ENCODE measurements around the gene TRDN. TPM values are rescaled to one million over a fixed set of nuclear protein-coding genes. Genes with fewer than 3 reads are reported as not detected.
"Not testable (repeated sequence)": the region's sequence is repeated elsewhere in the genome, so short reads cannot be mapped to it uniquely, and the experiment has no call there.

The TRDN gene
- total and polyA plus RNA-seq, 2 experiments from 2014 or later: 0.10 to 0.48 TPM

GRCh38 chr6:123564361-123564760, 72.4 kb downstream of the TRDN start:
- H4K20me1 ChIP-seq (ENCODE audit: insufficient read depth, poor library complexity, severe bottlenecking): no peaks in the 10 kb centered on the region
- no peaks in the 10 kb centered on the region for H3K9me3 ChIP-seq (ENCODE audit: low read depth)
- no peak for TF ChIP-seq EZH2 (IDR thresholded peaks at IDR 0.05; ENCODE audit: borderline replicate concordance)
- TF ChIP-seq, protein P1, sequence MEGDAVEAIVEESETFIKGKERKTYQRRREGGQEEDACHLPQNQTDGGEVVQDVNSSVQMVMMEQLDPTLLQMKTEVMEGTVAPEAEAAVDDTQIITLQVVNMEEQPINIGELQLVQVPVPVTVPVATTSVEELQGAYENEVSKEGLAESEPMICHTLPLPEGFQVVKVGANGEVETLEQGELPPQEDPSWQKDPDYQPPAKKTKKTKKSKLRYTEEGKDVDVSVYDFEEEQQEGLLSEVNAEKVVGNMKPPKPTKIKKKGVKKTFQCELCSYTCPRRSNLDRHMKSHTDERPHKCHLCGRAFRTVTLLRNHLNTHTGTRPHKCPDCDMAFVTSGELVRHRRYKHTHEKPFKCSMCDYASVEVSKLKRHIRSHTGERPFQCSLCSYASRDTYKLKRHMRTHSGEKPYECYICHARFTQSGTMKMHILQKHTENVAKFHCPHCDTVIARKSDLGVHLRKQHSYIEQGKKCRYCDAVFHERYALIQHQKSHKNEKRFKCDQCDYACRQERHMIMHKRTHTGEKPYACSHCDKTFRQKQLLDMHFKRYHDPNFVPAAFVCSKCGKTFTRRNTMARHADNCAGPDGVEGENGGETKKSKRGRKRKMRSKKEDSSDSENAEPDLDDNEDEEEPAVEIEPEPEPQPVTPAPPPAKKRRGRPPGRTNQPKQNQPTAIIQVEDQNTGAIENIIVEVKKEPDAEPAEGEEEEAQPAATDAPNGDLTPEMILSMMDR (IDR thresholded peaks at IDR 0.05; ENCODE audit: poor library complexity): no peak
- no peak for TF ChIP-seq EZH2phosphoT487 (IDR thresholded peaks at IDR 0.05; ENCODE audit: low read depth, severe bottlenecking, unreplicated experiment)
- H3K4me3 ChIP-seq: no peak overlapping the region
- no peaks in the 10 kb centered on the region for H3K9me2 ChIP-seq (replicated peaks; ENCODE audit: insufficient read depth)
- no peak for DNase-seq (ENCODE audit: low spot score)
- H3K4me2 ChIP-seq: no peak overlapping the region
- H3K79me2 ChIP-seq: no peaks in the 10 kb centered on the region
- no peak overlapping the region for H3K27ac ChIP-seq
- no peaks in the 10 kb centered on the region for H3K4me1 ChIP-seq (ENCODE audit: insufficient read depth)
- no peaks in the 10 kb centered on the region for H3K27me3 ChIP-seq
- no peak overlapping the region for H2AFZ ChIP-seq
- 54% methylated on average over 3 of the region's 3 CpGs for WGBS (ENCODE audit: low lambda C conversion rate, missing lambda C conversion rate)
- H3K36me3 ChIP-seq (replicated peaks; ENCODE audit: insufficient read depth, low read depth): no peaks in the 10 kb centered on the region

DNA sequence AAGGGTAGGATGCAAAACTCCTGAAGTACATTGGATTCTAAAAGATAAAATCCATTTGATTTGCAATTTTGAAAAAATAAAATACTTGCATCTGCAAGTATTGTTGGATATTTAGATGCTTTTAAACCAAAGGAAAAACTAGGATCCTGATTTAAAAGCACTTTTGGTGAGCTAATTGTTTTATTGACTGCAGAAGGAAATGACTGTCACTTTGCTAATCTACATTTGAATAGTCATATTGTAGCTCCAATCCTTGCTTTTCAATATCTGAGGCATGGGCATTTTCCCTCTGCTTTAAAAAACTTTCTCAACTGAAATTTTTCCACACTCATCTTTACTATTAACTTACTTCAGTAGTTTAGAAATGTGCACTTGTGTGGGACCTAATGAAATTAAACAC, 74.1 kb downstream of the TRDN start:
- Histone ChIP-seq H3K4me1 (ENCODE audit: insufficient read depth) (no peaks in the 10 kb centered on the region), H3K9me2 (replicated peaks; ENCODE audit: insufficient read depth) (no peaks in the 10 kb centered on the region), H3K4me3 (no peak overlapping the region), H2AFZ (no peak overlapping the region), H3K79me2 (no peaks in the 10 kb centered on the region), H3K9me3 (ENCODE audit: low read depth) (no peaks in the 10 kb centered on the region), H3K4me2 (no peak overlapping the region), H3K27ac (no peak overlapping the region), H4K20me1 (ENCODE audit: insufficient read depth, poor library complexity, severe bottlenecking) (no peaks in the 10 kb centered on the region), H3K27me3 (no peaks in the 10 kb centered on the region), H3K36me3 (replicated peaks; ENCODE audit: insufficient read depth, low read depth) (no peaks in the 10 kb centered on the region)
- no peak for DNase-seq (ENCODE audit: low spot score)
- TF ChIP-seq EZH2 (IDR thresholded peaks at IDR 0.05; ENCODE audit: borderline replicate concordance) (no peak), EZH2phosphoT487 (IDR thresholded peaks at IDR 0.05; ENCODE audit: low read depth, severe bottlenecking, unreplicated experiment) (no peak)
- TF ChIP-seq, protein P1 (IDR thresholded peaks at IDR 0.05; ENCODE audit: poor library complexity): no peak

- Histone ChIP-seq H3K9me3 (ENCODE audit: low read depth) (no peaks in the 10 kb centered on the region), H3K4me3 (no peak overlapping the region), H4K20me1 (ENCODE audit: insufficient read depth, poor library complexity, severe bottlenecking) (no peaks in the 10 kb centered on the region), H3K79me2 (no peaks in the 10 kb centered on the region), H2AFZ (no peak overlapping the region), H3K4me2 (no peak overlapping the region), H3K36me3 (replicated peaks; ENCODE audit: insufficient read depth, low read depth) (no peaks in the 10 kb centered on the region), H3K4me1 (ENCODE audit: insufficient read depth) (no peaks in the 10 kb centered on the region), H3K9me2 (replicated peaks; ENCODE audit: insufficient read depth) (no peaks in the 10 kb centered on the region), H3K27ac (no peak overlapping the region), H3K27me3 (no peaks in the 10 kb centered on the region)
- TF ChIP-seq, protein P1 (IDR thresholded peaks at IDR 0.05; ENCODE audit: poor library complexity): no peak
- no peak for TF ChIP-seq EZH2phosphoT487 (IDR thresholded peaks at IDR 0.05; ENCODE audit: low read depth, severe bottlenecking, unreplicated experiment)
- TF ChIP-seq EZH2 (IDR thresholded peaks at IDR 0.05; ENCODE audit: borderline replicate concordance): no peak
- DNase-seq (ENCODE audit: low spot score): no peak
- WGBS (ENCODE audit: low lambda C conversion rate, missing lambda C conversion rate): 100% methylated on average over 1 of the region's 1 CpG
Measured at GRCh38 chr6:123562264-123562663, 74.5 kb downstream of the TRDN start.

- H3K4me3 ChIP-seq: not testable (repeated sequence)
Measured at GRCh38 chr6:123559816-123560215, 76.9 kb downstream of the TRDN start.

DNA sequence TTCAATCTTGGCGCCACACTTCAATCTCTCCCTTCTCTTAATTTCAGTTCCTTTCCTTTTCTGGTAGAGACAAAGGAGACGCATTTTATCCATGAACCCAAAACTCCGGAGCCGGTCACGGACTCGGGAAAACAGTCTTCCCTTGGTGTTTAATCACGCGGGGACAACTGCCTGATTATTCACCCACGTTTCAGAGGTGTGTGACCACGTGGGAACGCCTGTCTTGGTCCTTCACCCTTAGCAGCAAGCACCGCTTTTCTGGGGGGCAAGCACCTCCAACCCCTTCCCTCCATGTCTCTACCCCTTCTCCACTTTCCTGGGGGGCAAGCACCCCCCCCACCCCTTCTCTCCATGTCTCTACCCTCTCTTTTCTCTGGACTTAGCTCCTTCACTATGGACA, 79.3 kb downstream of the TRDN start:
- 96% methylated on average over 10 of the region's 12 CpGs for WGBS (ENCODE audit: low lambda C conversion rate, missing lambda C conversion rate)
- H3K79me2 ChIP-seq; H3K36me3 ChIP-seq (replicated peaks; ENCODE audit: insufficient read depth, low read depth); DNase-seq (ENCODE audit: low spot score); H3K4me2 ChIP-seq; H2AFZ ChIP-seq; H3K4me3 ChIP-seq; H3K27me3 ChIP-seq; H3K27ac ChIP-seq; H3K4me1 ChIP-seq (ENCODE audit: insufficient read depth); H3K9me2 ChIP-seq (replicated peaks; ENCODE audit: insufficient read depth); H3K9me3 ChIP-seq (ENCODE audit: low read depth); H4K20me1 ChIP-seq (ENCODE audit: insufficient read depth, poor library complexity, severe bottlenecking): not testable (repeated sequence)

More at GRCh38 chr6:123559816-123560215, 76.9 kb downstream of the TRDN start:
- not testable (repeated sequence) for H3K4me2 ChIP-seq; H3K36me3 ChIP-seq (replicated peaks; ENCODE audit: insufficient read depth, low read depth); H2AFZ ChIP-seq; H3K9me3 ChIP-seq (ENCODE audit: low read depth); DNase-seq (ENCODE audit: low spot score); H4K20me1 ChIP-seq (ENCODE audit: insufficient read depth, poor library complexity, severe bottlenecking); H3K27ac ChIP-seq; H3K4me1 ChIP-seq (ENCODE audit: insufficient read depth); H3K79me2 ChIP-seq; H3K27me3 ChIP-seq; H3K9me2 ChIP-seq (replicated peaks; ENCODE audit: insufficient read depth)
- WGBS (ENCODE audit: low lambda C conversion rate, missing lambda C conversion rate): 92% methylated on average over 5 of the region's 5 CpGs
